MM.1S (cell line): ENCODE measurements around the gene SCARB2.

Source experiments
- DNase-seq: peaks from one replicate; pipeline ENCODE4 v3.0.0-alpha.2; 2015
- H2AFZ ChIP-seq: fragments of 300-600 bp; sonication (generic); 2 replicates; pipeline ENCODE4 v1.6.0; 2016; ENCODE audit warnings: antibody characterized with exemption, low read length
- H3F3A ChIP-seq: fragments of 300-600 bp; sonication (generic); 2 replicates; pipeline ENCODE4 v1.6.1; 2016; ENCODE audit warnings: mild to moderate bottlenecking, antibody characterized with exemption, low read length, moderate library complexity, mixed read lengths; ENCODE audit not compliant: insufficient read depth
- H3K27ac ChIP-seq: fragments of 300-600 bp; sonication (generic); 2 replicates; pipeline ENCODE4 v1.5.1; 2016; ENCODE audit warnings: mild to moderate bottlenecking, low read length
- H3K27me3 ChIP-seq: fragments of 300-600 bp; sonication (generic); replicated peaks from 2 replicates; pipeline ENCODE4 v1.6.0; 2016; ENCODE audit warnings: low read length; ENCODE audit not compliant: insufficient read depth
- H3K36me3 ChIP-seq: fragments of 300-600 bp; sonication (generic); replicated peaks from 2 replicates; pipeline ENCODE4 v1.6.1; 2016; ENCODE audit warnings: mild to moderate bottlenecking, low read length, mixed read lengths; ENCODE audit not compliant: insufficient read depth
- H3K4me1 ChIP-seq: fragments of 300-600 bp; sonication (generic); 2 replicates; pipeline ENCODE4 v1.6.1; 2016; ENCODE audit warnings: low read length, mixed read lengths
- H3K4me2 ChIP-seq: fragments of 300-600 bp; sonication (generic); 2 replicates; pipeline ENCODE4 v1.6.0; 2016; ENCODE audit warnings: low read depth, low read length
- H3K4me3 ChIP-seq: fragments of 300-600 bp; sonication (generic); 2 replicates; pipeline ENCODE4 v1.5.1; 2016; ENCODE audit warnings: low read length, mixed read lengths
- H3K79me2 ChIP-seq: fragments of 300-600 bp; sonication (generic); 2 replicates; pipeline ENCODE4 v1.6.1; 2016; ENCODE audit warnings: mixed run types, low read length, mixed read lengths
- H3K9ac ChIP-seq: fragments of 300-600 bp; sonication (generic); 2 replicates; pipeline ENCODE4 v1.6.1; 2016; ENCODE audit warnings: low read length, mixed read lengths
- H3K9me2 ChIP-seq: fragments of 300-600 bp; sonication (generic); replicated peaks from 2 replicates; pipeline ENCODE4 v1.6.1; 2016; ENCODE audit warnings: mild to moderate bottlenecking, low read length, mixed read lengths; ENCODE audit not compliant: insufficient read depth
- H3K9me3 ChIP-seq: fragments of 300-600 bp; sonication (generic); replicated peaks from 2 replicates; pipeline ENCODE4 v1.6.1; 2016; ENCODE audit warnings: mild to moderate bottlenecking, low read length, mixed read lengths; ENCODE audit not compliant: insufficient read depth
- H4K20me1 ChIP-seq: fragments of 300-600 bp; sonication (generic); 2 replicates; pipeline ENCODE4 v1.6.1; 2016; ENCODE audit warnings: mild to moderate bottlenecking, low read length, moderate library complexity, mixed read lengths; ENCODE audit not compliant: insufficient read depth
- CTCF ChIP-seq: fragments of 300-600 bp; sonication (generic); IDR thresholded peaks from 2 replicates; pipeline ENCODE4 v1.5.1; 2016; ENCODE audit warnings: antibody characterized with exemption, low read length, mixed read lengths
- EZH2 ChIP-seq: fragments of 300-600 bp; sonication (generic); optimal IDR thresholded peaks from 2 replicates; pipeline ENCODE3; 2017; ENCODE audit warnings: low read depth, mild to moderate bottlenecking, antibody characterized with exemption, low read length, mixed read lengths
- EZH2phosphoT487 ChIP-seq: fragments of 300-600 bp; sonication (generic); IDR thresholded peaks from 2 replicates; pipeline ENCODE4 v1.6.1; 2018; ENCODE audit warnings: antibody characterized with exemption, low read length

Gene SCARB2

GRCh38 chr4:76144546-76144945, 69.1 kb downstream of the SCARB2 start:
- H3K27ac ChIP-seq, result no peak overlapping the region
- H3K9ac ChIP-seq, result no peak overlapping the region
- H3K4me3 ChIP-seq, result no peak overlapping the region
- H3K4me2 ChIP-seq, result no peak overlapping the region
- no peaks in the 10 kb centered on the region for H3K27me3 ChIP-seq
- H3K9me2 ChIP-seq, result no peaks in the 10 kb centered on the region
- no peak for DNase-seq
- no peaks in the 10 kb centered on the region for H4K20me1 ChIP-seq
- peaks cover 91% of the 10 kb centered on the region for H3K79me2 ChIP-seq
- H2AFZ ChIP-seq, result no peak overlapping the region
- no peaks in the 10 kb centered on the region for H3K9me3 ChIP-seq
- TF ChIP-seq EZH2phosphoT487 (no peak), CTCF (no peak), EZH2 (no peak)
- H3K36me3 ChIP-seq, result peaks cover 7% of the 10 kb centered on the region; the same call in 1 of the 2 replicates
- H3K4me1 ChIP-seq, result peaks cover 7% of the 10 kb centered on the region; the same call in 1 of the 2 replicates
- H3F3A ChIP-seq, result no peaks in the 10 kb centered on the region

DNA sequence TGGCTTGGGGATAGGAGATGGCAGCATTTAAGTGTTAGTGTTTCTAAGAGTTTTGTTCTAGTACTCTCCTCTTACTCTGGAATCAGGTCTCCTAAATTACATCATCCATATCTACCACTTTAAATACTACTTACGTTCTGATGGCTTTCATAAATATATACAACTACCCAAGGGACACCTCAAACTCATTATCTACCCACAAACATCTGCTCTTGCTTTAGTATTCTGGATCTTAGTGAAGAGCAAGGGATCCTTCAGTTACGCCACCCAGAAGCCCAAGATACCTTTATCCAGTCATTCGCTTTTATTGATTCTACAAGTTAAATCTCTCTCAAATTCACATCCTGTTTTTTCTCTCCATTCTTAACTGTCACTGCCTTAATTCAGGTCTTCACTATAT, 72.4 kb downstream of the SCARB2 start:
- Histone ChIP-seq H3K27me3 (no peaks in the 10 kb centered on the region), H3K9me2 (no peaks in the 10 kb centered on the region), H3K27ac (no peak overlapping the region), H4K20me1 (no peaks in the 10 kb centered on the region; the same call in 1 of the 2 replicates), H3K79me2 (peaks cover 85% of the 10 kb centered on the region), H3K9ac (no peak overlapping the region), H3K36me3 (peaks cover 10% of the 10 kb centered on the region; the same call in 1 of the 2 replicates), H3K4me3 (no peak overlapping the region), H3K4me2 (no peak overlapping the region), H2AFZ (no peak overlapping the region), H3K9me3 (no peaks in the 10 kb centered on the region), H3K4me1 (peaks cover under 1% of the 10 kb centered on the region; the same call in 1 of the 2 replicates), H3F3A (no peaks in the 10 kb centered on the region)
- DNase-seq, result no peak
- TF ChIP-seq CTCF (no peak), EZH2 (no peak), EZH2phosphoT487 (no peak)

DNA sequence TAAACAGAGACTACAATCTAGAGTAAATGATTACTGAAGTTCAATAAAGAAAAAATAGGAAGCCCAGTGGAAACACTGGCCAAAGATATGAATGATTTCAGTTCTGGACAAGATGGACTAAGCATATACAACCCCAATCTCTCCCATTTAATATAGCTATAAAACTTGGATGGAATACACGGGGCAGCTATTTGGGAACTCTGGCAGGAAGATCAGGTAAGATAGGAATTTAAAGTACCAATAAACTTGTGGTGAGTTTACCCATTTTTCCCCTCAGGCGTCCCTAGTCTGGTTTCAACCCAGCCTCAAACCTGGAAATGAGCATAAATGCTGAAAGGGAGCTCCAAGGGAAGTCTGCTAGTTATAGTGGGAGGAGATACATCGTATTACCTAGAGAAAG, 85.9 kb downstream of the SCARB2 start:
- Histone ChIP-seq H3K9ac (no peak overlapping the region), H3K36me3 (no peaks in the 10 kb centered on the region; the same call in 1 of the 2 replicates), H2AFZ (no peak overlapping the region), H3K27me3 (no peaks in the 10 kb centered on the region), H3F3A (no peaks in the 10 kb centered on the region), H3K9me2 (no peaks in the 10 kb centered on the region), H3K4me1 (no peaks in the 10 kb centered on the region), H3K4me3 (no peak overlapping the region), H3K4me2 (no peak overlapping the region), H3K79me2 (no peaks in the 10 kb centered on the region), H3K27ac (no peak overlapping the region), H4K20me1 (no peaks in the 10 kb centered on the region), H3K9me3 (no peaks in the 10 kb centered on the region)
- TF ChIP-seq EZH2, result no peak
- TF ChIP-seq EZH2phosphoT487, result no peak
- DNase-seq, result no peak

- no peak overlapping the region for H3K4me3 ChIP-seq
- no peaks in the 10 kb centered on the region for H3K27me3 ChIP-seq
- H3K9ac ChIP-seq, result no peak overlapping the region
- no peaks in the 10 kb centered on the region for H4K20me1 ChIP-seq
- H3K4me2 ChIP-seq, result no peak overlapping the region
- no peaks in the 10 kb centered on the region for H3K79me2 ChIP-seq
- H2AFZ ChIP-seq, result no peak overlapping the region
- no peaks in the 10 kb centered on the region for H3K9me3 ChIP-seq
- H3K36me3 ChIP-seq, result no peaks in the 10 kb centered on the region; the same call in 1 of the 2 replicates
- H3F3A ChIP-seq, result no peaks in the 10 kb centered on the region
- no peak for DNase-seq
- no peaks in the 10 kb centered on the region for H3K4me1 ChIP-seq
- TF ChIP-seq EZH2 (no peak), CTCF (no peak), EZH2phosphoT487 (no peak)
- H3K9me2 ChIP-seq, result no peaks in the 10 kb centered on the region
- no peak overlapping the region for H3K27ac ChIP-seq
These were observed 87.8 kb downstream of the SCARB2 start for GRCh38 chr4:76125816-76126215.
